GM19397 (cell line): Measurements from ENCODE around the gene COL4A1.

Source experiments
- ATAC-seq: cut with Tn5 transposase; IDR thresholded peaks from one replicate; pipeline ENCODE4 v1.9.1; 2021; ENCODE audit warnings: mild to moderate bottlenecking, moderate library complexity; ENCODE audit not compliant: unreplicated experiment

Gene COL4A1

GRCh38 chr13:110103026-110103425 lies 203.9 kb downstream of the COL4A1 start:
- ATAC-seq: no peak

- no peak for ATAC-seq
Measured at GRCh38 chr13:110102053-110102452, 204.9 kb downstream of the COL4A1 start.

- ATAC-seq: no peak
Measured at GRCh38 chr13:110099922-110100321, 207.0 kb downstream of the COL4A1 start.
